ENCODE measurements around the gene C12orf76. TPM values are rescaled to one million over a fixed set of nuclear protein-coding genes. Genes with fewer than 3 reads are reported as not detected.

Gene C12orf76
- total RNA-seq, 4 donors from 2014 or later, result 9.4 to 21.5 (median 11.4) TPM

GRCh38 chr12:109998241-109998903 is 50.0 kb downstream of the C12orf76 start:
- Histone ChIP-seq H3K4me3 (peak overlapping the region; percentile 81 to 100), H3K9me3 (no peaks in the 10 kb centered on the region), H3K36me3 (no peaks in the 10 kb centered on the region), H3K4me1 (peaks cover 0 to 76% (median 13%) of the 10 kb centered on the region in 3 donors), H3K27me3 (no peaks in the 10 kb centered on the region), H3K27ac (peak overlapping the region; percentile 34 to 88 (median 86))
- no peak for ATAC-seq
- TF ChIP-seq EP300 (IDR thresholded peaks at IDR 0.05) (no peak), CTCF (IDR thresholded peaks at IDR 0.05) (no peak), POLR2A (IDR thresholded peaks at IDR 0.05) (no peak), POLR2AphosphoS5 (IDR thresholded peaks at IDR 0.05) (no peak)
- WGBS, 2 donors (ENCODE audit: low coverage in 1 of 2), result 46 to 60% methylated on average over 7 to 9 of the region's 9 CpGs

- no peak for ATAC-seq
- Histone ChIP-seq H3K9me3 (no peaks in the 10 kb centered on the region), H3K36me3 (no peaks in the 10 kb centered on the region), H3K27me3 (no peaks in the 10 kb centered on the region), H3K27ac (no peak overlapping the region), H3K4me3 (no peak overlapping the region), H3K4me1 (peaks cover 0 to 76% (median 19%) of the 10 kb centered on the region in 3 donors)
- TF ChIP-seq POLR2A (IDR thresholded peaks at IDR 0.05) (no peak), POLR2AphosphoS5 (IDR thresholded peaks at IDR 0.05) (no peak), EP300 (IDR thresholded peaks at IDR 0.05) (no peak), CTCF (IDR thresholded peaks at IDR 0.05) (no peak)
- 84 to 89% methylated on average over 3 to 4 of the region's 4 CpGs for WGBS, 2 donors (ENCODE audit: low coverage in 1 of 2)
These were observed 50.9 kb downstream of the C12orf76 start for GRCh38 chr12:109997393-109997792.

GRCh38 chr12:109996483-109996853 is 51.9 kb downstream of the C12orf76 start:
- TF ChIP-seq EP300 (IDR thresholded peaks at IDR 0.05) (no peak), POLR2AphosphoS5 (IDR thresholded peaks at IDR 0.05) (no peak), CTCF (IDR thresholded peaks at IDR 0.05) (no peak), POLR2A (IDR thresholded peaks at IDR 0.05) (no peak)
- ATAC-seq, result no peak
- H3K4me3 ChIP-seq, result peak overlapping the region; percentile 55 to 100
- H3K27me3 ChIP-seq, result no peaks in the 10 kb centered on the region
- WGBS, 2 donors (ENCODE audit: low coverage in 1 of 2), result 58% methylated on average over 2 of the region's 2 CpGs; no CpG with 5 or more reads in 1 of the 2 donors
- peaks cover 0 to 2% of the 10 kb centered on the region in 2 donors for H3K36me3 ChIP-seq
- no peaks in the 10 kb centered on the region for H3K9me3 ChIP-seq
- peak overlapping the region in 3 of 4 donors; percentile 83 to 89 (median 85) for H3K27ac ChIP-seq
- H3K4me1 ChIP-seq, result peaks cover 0 to 71% (median 16%) of the 10 kb centered on the region in 3 donors

- H3K27me3 ChIP-seq, result no peaks in the 10 kb centered on the region
- H3K4me1 ChIP-seq, result peaks cover 0 to 67% (median 16%) of the 10 kb centered on the region in 3 donors
- ATAC-seq, result peak; percentile 83
- peaks cover 0 to 8% of the 10 kb centered on the region in 2 donors for H3K36me3 ChIP-seq
- WGBS, 2 donors (ENCODE audit: low coverage in 1 of 2), result 0% methylated on average over 2 of the region's 65 CpGs; no CpG with 5 or more reads in 1 of the 2 donors
- peak within 1 kb of the TSS; percentile 55 to 100 for H3K4me3 ChIP-seq
- no peaks in the 10 kb centered on the region for H3K9me3 ChIP-seq
- peak within 1 kb of the TSS; percentile 10 to 89 (median 84) for H3K27ac ChIP-seq
- no peak for TF ChIP-seq EP300 (IDR thresholded peaks at IDR 0.05)
- peak; percentile 91 for TF ChIP-seq POLR2AphosphoS5 (IDR thresholded peaks at IDR 0.05)
- TF ChIP-seq CTCF (IDR thresholded peaks at IDR 0.05), result peak in 1 of 4 experiments; percentile 19
- peak; percentile 63 to 77 for TF ChIP-seq POLR2A (IDR thresholded peaks at IDR 0.05)
These were observed 52.4 kb downstream of the C12orf76 start, which contains the start of gene GIT2 for GRCh38 chr12:109995686-109996482. TSS of gene GIT2 (minus strand) at chr12:109996368. CDS start at chr12:109996224, 144 bp downstream.
